Hepatic stellate cell (primary cell): ENCODE results near the gene KCNC4.

Source experiments
- DNase-seq: peaks from one replicate; pipeline ENCODE4 v3.0.0; 2011; ENCODE audit warnings: low spot score

Gene KCNC4

GRCh38 chr1:110254604-110255391 is 44.7 kb downstream of the KCNC4 start:
- DNase-seq, result no peak

- DNase-seq, result no peak
Observed at GRCh38 chr1:110255392-110255787, 45.3 kb downstream of the KCNC4 start.

DNA sequence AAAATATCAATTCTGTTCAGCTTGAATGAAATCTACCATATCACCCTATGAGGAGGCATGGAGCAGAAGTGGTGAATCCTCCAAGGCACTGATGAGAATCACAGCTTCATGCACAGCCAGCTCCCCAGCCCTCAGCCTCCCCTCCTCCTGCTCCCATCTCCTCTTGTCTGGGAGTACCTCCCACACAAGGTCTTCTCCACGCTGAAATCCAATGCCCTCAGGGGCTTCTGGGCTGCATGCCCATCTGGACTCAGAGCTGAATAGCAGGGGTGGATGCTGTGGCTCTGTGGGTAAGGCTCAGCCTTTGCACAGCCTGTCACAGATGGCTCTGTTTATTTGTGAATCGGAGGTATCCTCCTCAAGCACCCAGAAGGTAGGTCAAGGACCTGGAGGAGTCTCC is 48.6 kb downstream of the KCNC4 start:
- no peak for DNase-seq

DNA sequence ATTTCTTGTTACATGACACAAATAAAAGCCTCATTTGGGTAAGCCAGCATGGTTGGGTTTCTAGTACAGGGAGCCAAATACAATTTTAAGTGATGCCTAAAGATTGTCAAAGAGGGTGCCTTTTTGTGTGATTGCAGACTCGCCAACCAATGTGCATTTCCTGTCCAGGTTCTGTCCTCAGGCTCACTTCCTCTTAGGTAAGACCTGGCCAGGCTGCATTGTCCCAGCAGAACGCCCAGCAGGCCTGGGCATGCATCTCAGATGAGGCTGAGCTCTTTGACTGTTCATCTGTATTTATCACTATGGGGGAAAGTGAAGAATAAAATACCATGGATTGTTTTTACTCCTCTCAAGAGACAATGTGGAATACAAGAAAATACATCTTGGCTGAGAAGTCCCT is 49.7 kb downstream of the KCNC4 start:
- DNase-seq, result no peak
